Trophoblast cell (in vitro differentiated cells and primary cell): ENCODE results near the gene LILRB2.

Experiments used
- DNase-seq, 2 donors: peaks; one replicate each; pipeline ENCODE4 v3.0.0-alpha.2; 2016
- H2AFZ ChIP-seq: 2 replicates; pipeline ENCODE4 v1.6.1; 2013; ENCODE audit warnings: low read length, moderate library complexity, mild to moderate bottlenecking; ENCODE audit not compliant: insufficient read depth, poor library complexity
- H2AK5ac ChIP-seq: 2 replicates; pipeline ENCODE4 v1.6.1; 2013; ENCODE audit warnings: mild to moderate bottlenecking, low read length
- H2BK120ac ChIP-seq: 2 replicates; pipeline ENCODE4 v1.6.1; 2013; ENCODE audit warnings: low read length, mild to moderate bottlenecking, moderate library complexity; ENCODE audit not compliant: insufficient read depth, poor library complexity
- H2BK12ac ChIP-seq: 2 replicates; pipeline ENCODE4 v1.6.1; 2013; ENCODE audit warnings: mild to moderate bottlenecking, low read length, moderate library complexity
- H2BK5ac ChIP-seq: 2 replicates; pipeline ENCODE4 v1.6.1; 2013; ENCODE audit warnings: low read length, low read depth, moderate library complexity, mild to moderate bottlenecking; ENCODE audit not compliant: poor library complexity
- H3K14ac ChIP-seq: 2 replicates; pipeline ENCODE4 v1.6.1; 2013; ENCODE audit warnings: mild to moderate bottlenecking, low read length
- H3K18ac ChIP-seq: 2 replicates; pipeline ENCODE4 v1.6.1; 2013; ENCODE audit warnings: mild to moderate bottlenecking, low read length
- H3K23ac ChIP-seq: 2 replicates; pipeline ENCODE4 v1.6.1; 2013; ENCODE audit warnings: low read length
- H3K27ac ChIP-seq: 2 replicates; pipeline ENCODE4 v1.5.1; 2013; ENCODE audit warnings: low read depth, mild to moderate bottlenecking, inconsistent platforms, low read length, moderate library complexity
- H3K27me3 ChIP-seq: 2 replicates; pipeline ENCODE4 v1.6.1; 2013; ENCODE audit warnings: inconsistent platforms, mild to moderate bottlenecking, low read length, moderate library complexity; ENCODE audit not compliant: insufficient read depth
- H3K36me3 ChIP-seq, 2 experiments: 1 replicate in 1 of 2; 2 replicates in 1 of 2; pipeline ENCODE4 v1.6.1; 2013; ENCODE audit warnings: low read length in 2 of 2, mild to moderate bottlenecking in 2 of 2, moderate library complexity in 1 of 2; ENCODE audit not compliant: insufficient read depth in 2 of 2, control insufficient read depth in 1 of 2
- H3K4ac ChIP-seq: 2 replicates; pipeline ENCODE4 v1.6.1; 2013; ENCODE audit warnings: low read depth, mild to moderate bottlenecking, low read length, moderate library complexity
- H3K4me1 ChIP-seq, 2 experiments: 1 replicate in 1 of 2; 2 replicates in 1 of 2; pipeline ENCODE4 v1.6.1; 2013; ENCODE audit warnings: low read length in 2 of 2, mild to moderate bottlenecking in 2 of 2, moderate library complexity in 1 of 2; ENCODE audit not compliant: insufficient read depth in 2 of 2, control insufficient read depth in 1 of 2
- H3K4me2 ChIP-seq: 2 replicates; pipeline ENCODE4 v1.6.1; 2013; ENCODE audit warnings: inconsistent platforms, mild to moderate bottlenecking, low read length, moderate library complexity
- H3K4me3 ChIP-seq: 2 replicates; pipeline ENCODE4 v1.5.1; 2013; ENCODE audit warnings: mild to moderate bottlenecking, low read depth, low read length, inconsistent platforms
- H3K79me1 ChIP-seq: one replicate; pipeline ENCODE4 v1.6.1; 2013; ENCODE audit warnings: low read length
- H3K79me2 ChIP-seq: 2 replicates; pipeline ENCODE4 v1.6.1; 2013; ENCODE audit warnings: low read length, mild to moderate bottlenecking; ENCODE audit not compliant: control insufficient read depth, insufficient read depth, poor library complexity
- H3K9ac ChIP-seq: 2 replicates; pipeline ENCODE4 v1.6.1; 2013; ENCODE audit warnings: mild to moderate bottlenecking, low read length
- H3K9me3 ChIP-seq: 2 replicates; pipeline ENCODE4 v1.6.1; 2013; ENCODE audit warnings: low read depth, mild to moderate bottlenecking, control low read depth, inconsistent platforms, low read length; ENCODE audit not compliant: insufficient read depth
- H4K12ac ChIP-seq: 2 replicates; pipeline ENCODE4 v1.6.1; 2013; ENCODE audit warnings: low read depth, mild to moderate bottlenecking, low read length, moderate library complexity
- H4K8ac ChIP-seq: 2 replicates; pipeline ENCODE4 v1.6.1; 2013; ENCODE audit warnings: low read depth, mild to moderate bottlenecking, low read length, moderate library complexity
- H4K91ac ChIP-seq: one replicate; pipeline ENCODE4 v1.6.1; 2013; ENCODE audit warnings: low read depth, mild to moderate bottlenecking, low read length, moderate library complexity
- WGBS: extraction: QIAGEN DNeasy Blood & Tissue Kit; methylation state at CpG from one replicate; pipeline ENCODE4 v1.1.7; 2013; ENCODE audit warnings: missing lambda C conversion rate; ENCODE audit not compliant: insufficient read length, insufficient coverage; ENCODE audit errors: extremely low coverage; 5-methylcytosine and 5-hydroxymethylcytosine counted together

LILRB2 gene

DNA sequence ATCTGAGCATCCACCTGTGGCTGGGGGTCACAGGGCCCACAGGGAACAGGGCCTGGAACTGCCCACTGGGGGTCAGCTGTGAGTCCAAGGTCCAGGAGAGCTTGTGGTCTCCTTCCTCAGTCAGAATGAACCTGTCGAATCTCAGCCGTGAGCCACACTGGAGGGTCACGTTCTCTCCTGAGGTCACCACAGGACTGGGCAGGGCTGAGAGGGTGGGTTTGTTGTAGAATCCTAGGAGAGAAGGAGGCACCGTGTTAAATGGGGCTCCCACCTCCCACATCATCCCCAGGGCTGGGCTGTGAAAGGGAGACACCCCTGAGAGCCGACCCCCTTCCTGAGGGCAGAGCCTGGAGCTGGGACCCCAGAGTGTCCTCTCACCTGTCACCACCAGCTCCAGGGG, 30.6 kb upstream of the LILRB2 start:
- no peak for DNase-seq
- H3K4ac ChIP-seq: no peak overlapping the region
- no CpG with 5 or more reads among the region's 5 CpGs for WGBS
- no peaks in the 10 kb centered on the region for H3K79me2 ChIP-seq
- H3K4me3 ChIP-seq: no peak overlapping the region
- no peak overlapping the region for H3K9ac ChIP-seq
- H2BK120ac ChIP-seq: no peak overlapping the region
- H2AK5ac ChIP-seq: no peak overlapping the region
- no peak overlapping the region for H3K23ac ChIP-seq
- H3K14ac ChIP-seq: no peak overlapping the region
- H3K79me1 ChIP-seq: no peaks in the 10 kb centered on the region
- no peak overlapping the region for H4K91ac ChIP-seq
- H3K27ac ChIP-seq: no peak overlapping the region
- H2BK5ac ChIP-seq: no peak overlapping the region
- H4K12ac ChIP-seq: no peak overlapping the region
- no peak overlapping the region for H4K8ac ChIP-seq
- no peaks in the 10 kb centered on the region for H3K27me3 ChIP-seq
- H3K4me2 ChIP-seq: no peak overlapping the region
- H3K36me3 ChIP-seq: no peaks in the 10 kb centered on the region
- no peak overlapping the region for H3K18ac ChIP-seq
- H3K9me3 ChIP-seq: peaks cover 16% of the 10 kb centered on the region
- H3K4me1 ChIP-seq: no peaks in the 10 kb centered on the region
- no peak overlapping the region for H2AFZ ChIP-seq
- H2BK12ac ChIP-seq: no peak overlapping the region

- Histone ChIP-seq H2BK120ac (no peak overlapping the region), H3K27ac (no peak overlapping the region), H3K79me1 (no peaks in the 10 kb centered on the region), H2AK5ac (no peak overlapping the region), H3K27me3 (no peaks in the 10 kb centered on the region), H3K18ac (no peak overlapping the region), H3K4me1 (no peaks in the 10 kb centered on the region), H2BK12ac (no peak overlapping the region), H3K23ac (no peak overlapping the region), H3K14ac (no peak overlapping the region), H3K9ac (no peak overlapping the region), H3K4me2 (no peak overlapping the region), H2BK5ac (no peak overlapping the region), H4K12ac (no peak overlapping the region), H3K79me2 (no peaks in the 10 kb centered on the region), H4K91ac (no peak overlapping the region), H3K4ac (no peak overlapping the region), H3K36me3 (no peaks in the 10 kb centered on the region), H4K8ac (no peak overlapping the region), H2AFZ (no peak overlapping the region), H3K4me3 (no peak overlapping the region), H3K9me3 (peaks cover 13% of the 10 kb centered on the region)
- WGBS: no CpG with 5 or more reads among the region's 5 CpGs
- DNase-seq: no peak
Measured at GRCh38 chr19:54310543-54310942, 29.6 kb upstream of the LILRB2 start.

DNA sequence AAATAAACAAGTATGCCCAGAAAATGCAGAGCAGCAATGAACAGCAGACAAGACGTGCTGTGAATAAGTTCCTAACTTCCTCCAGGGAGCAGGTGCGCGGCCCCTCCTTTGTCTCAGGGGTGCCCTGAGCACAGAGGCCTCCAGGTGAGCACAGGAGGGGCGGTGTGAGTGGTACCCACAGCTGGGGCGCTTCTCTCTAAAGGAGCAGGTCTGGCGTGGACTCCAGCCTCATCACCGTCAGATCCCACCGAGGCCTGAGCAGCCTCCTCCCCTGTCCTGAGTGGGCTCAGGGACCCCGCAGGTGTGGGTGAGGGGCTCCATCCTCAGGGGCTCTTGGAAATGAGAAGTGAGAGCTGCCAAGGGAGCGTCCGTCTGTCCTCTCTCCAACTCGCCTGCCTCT, 28.9 kb upstream of the LILRB2 start:
- Histone ChIP-seq H2AK5ac (no peak overlapping the region), H3K23ac (no peak overlapping the region), H3K4me1 (no peaks in the 10 kb centered on the region), H3K4ac (no peak overlapping the region), H3K27me3 (no peaks in the 10 kb centered on the region), H3K79me1 (no peaks in the 10 kb centered on the region), H3K14ac (no peak overlapping the region), H3K4me2 (no peak overlapping the region), H2BK5ac (no peak overlapping the region), H3K9me3 (peaks cover 13% of the 10 kb centered on the region), H3K18ac (no peak overlapping the region), H4K91ac (no peak overlapping the region), H3K36me3 (no peaks in the 10 kb centered on the region), H3K4me3 (no peak overlapping the region), H3K79me2 (no peaks in the 10 kb centered on the region), H2BK120ac (no peak overlapping the region), H2AFZ (no peak overlapping the region), H3K9ac (no peak overlapping the region), H4K8ac (no peak overlapping the region), H2BK12ac (no peak overlapping the region), H4K12ac (no peak overlapping the region), H3K27ac (no peak overlapping the region)
- no peak for DNase-seq
- no CpG with 5 or more reads among the region's 12 CpGs for WGBS

DNA sequence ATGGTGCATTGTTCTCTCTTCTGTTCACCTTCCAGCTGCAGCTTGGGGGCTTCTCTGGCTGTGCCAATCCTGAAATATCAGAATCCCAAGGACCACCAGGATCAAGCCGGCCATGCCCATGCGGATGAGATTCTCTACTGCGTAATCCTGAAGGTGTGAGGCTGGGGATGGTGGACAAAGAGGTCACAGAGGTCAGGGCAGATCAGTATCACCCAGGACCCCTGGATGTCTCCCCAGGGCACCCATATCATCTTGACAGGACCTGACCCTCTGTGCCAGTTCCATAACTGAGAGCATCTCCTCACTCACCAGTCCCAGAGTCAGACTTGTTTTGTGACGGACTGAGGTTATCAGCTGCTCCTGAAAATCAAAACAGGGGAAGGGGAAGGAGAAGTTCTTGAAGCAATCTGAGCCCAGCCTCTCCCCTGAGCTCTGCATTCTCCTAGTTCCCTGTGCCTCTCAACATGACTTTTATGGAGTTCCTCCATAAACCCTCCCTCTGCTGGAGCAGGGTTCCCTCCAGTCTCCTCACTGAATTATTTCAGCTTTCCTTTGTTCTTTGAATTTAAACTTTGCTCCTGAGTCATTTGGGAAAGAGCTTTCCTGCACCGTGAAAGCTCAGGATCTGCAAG, 26.6 kb upstream of the LILRB2 start:
- H3K4me2 ChIP-seq: no peak overlapping the region
- no CpG with 5 or more reads among the region's 5 CpGs for WGBS
- no peaks in the 10 kb centered on the region for H3K36me3 ChIP-seq
- no peak overlapping the region for H4K12ac ChIP-seq
- no peak overlapping the region for H3K23ac ChIP-seq
- no peak overlapping the region for H3K9ac ChIP-seq
- H2BK5ac ChIP-seq: no peak overlapping the region
- no peak overlapping the region for H2BK120ac ChIP-seq
- H3K79me1 ChIP-seq: no peaks in the 10 kb centered on the region
- no peak overlapping the region for H3K14ac ChIP-seq
- H2BK12ac ChIP-seq: no peak overlapping the region
- H3K18ac ChIP-seq: no peak overlapping the region
- H3K4ac ChIP-seq: no peak overlapping the region
- H3K4me3 ChIP-seq: no peak overlapping the region
- peaks cover 13% of the 10 kb centered on the region for H3K9me3 ChIP-seq
- no peaks in the 10 kb centered on the region for H3K27me3 ChIP-seq
- no peak overlapping the region for H2AFZ ChIP-seq
- no peak overlapping the region for H2AK5ac ChIP-seq
- no peak overlapping the region for H4K8ac ChIP-seq
- no peak overlapping the region for H4K91ac ChIP-seq
- H3K79me2 ChIP-seq: no peaks in the 10 kb centered on the region
- H3K27ac ChIP-seq: no peak overlapping the region
- no peak for DNase-seq
- H3K4me1 ChIP-seq: no peaks in the 10 kb centered on the region
